WI38 (cell line): ENCODE measurements around the gene COL4A1.

Source experiments
- H3K4me3 ChIP-seq: 2 replicates; pipeline ENCODE4 v1.5.1; 2011; ENCODE audit warnings: low read depth, mild to moderate bottlenecking, control low read depth, low read length
- CTCF ChIP-seq: IDR thresholded peaks from 2 replicates; pipeline ENCODE4 v1.5.1; 2012; ENCODE audit warnings: low read depth, mild to moderate bottlenecking, control low read depth, low read length

Gene COL4A1

GRCh38 chr13:110182003-110182402, 125.0 kb downstream of the COL4A1 start:
- no peak for TF ChIP-seq CTCF
- H3K4me3 ChIP-seq = no peak overlapping the region

GRCh38 chr13:110179857-110180147, 127.2 kb downstream of the COL4A1 start:
- TF ChIP-seq CTCF = no peak
- H3K4me3 ChIP-seq = no peak overlapping the region

GRCh38 chr13:110179116-110179856, 127.7 kb downstream of the COL4A1 start:
- H3K4me3 ChIP-seq = no peak overlapping the region
- no peak for TF ChIP-seq CTCF

- no peak for TF ChIP-seq CTCF
These were observed 129.2 kb downstream of the COL4A1 start for GRCh38 chr13:110177790-110178189.

GRCh38 chr13:110176431-110176830, 130.5 kb downstream of the COL4A1 start:
- no peak overlapping the region for H3K4me3 ChIP-seq
- TF ChIP-seq CTCF = no peak

More at GRCh38 chr13:110177790-110178189, 129.2 kb downstream of the COL4A1 start:
- H3K4me3 ChIP-seq = no peak overlapping the region

- no peak overlapping the region for H3K4me3 ChIP-seq
- no peak for TF ChIP-seq CTCF
These were observed 133.6 kb downstream of the COL4A1 start for GRCh38 chr13:110173247-110173818.

GRCh38 chr13:110170882-110171281, 136.1 kb downstream of the COL4A1 start:
- no peak for TF ChIP-seq CTCF
- no peak overlapping the region for H3K4me3 ChIP-seq
